Lung (tissue), 12 donors: ENCODE measurements around the gene MTUS2. TPM values are rescaled to one million over a fixed set of nuclear protein-coding genes. Genes with fewer than 3 reads are reported as not detected.

ENCODE experiments used
- ATAC-seq: fragments of 200-7000 bp; cut with Tn5 transposase; one replicate; pipeline ENCODE4 v1.9.1; 2020; ENCODE audit warnings: moderate number of reproducible peaks; ENCODE audit not compliant: insufficient read depth, low FRiP score
- DNase-seq, 3 donors: peaks; one replicate each; pipeline ENCODE4 v3.0.0-alpha.2; 2013 to 2017
- H3K27ac ChIP-seq, 2 donors: one replicate each; pipeline ENCODE4 v1.5.1; 2013; ENCODE audit warnings: mild to moderate bottlenecking in 2 of 2, moderate library complexity in 2 of 2, control low read depth in 1 of 2, inconsistent platforms in 1 of 2, low read depth in 1 of 2, low read length in 1 of 2
- H3K27me3 ChIP-seq, 3 donors: one replicate each; pipeline ENCODE4 v1.5.1; 2013; ENCODE audit warnings: low read length in 2 of 3; ENCODE audit not compliant: control insufficient read depth in 3 of 3, insufficient read depth in 3 of 3
- H3K36me3 ChIP-seq, 4 donors: one replicate each; pipeline ENCODE4 v1.5.1; 2013; ENCODE audit warnings: low read length in 4 of 4, mild to moderate bottlenecking in 1 of 4, moderate library complexity in 1 of 4; ENCODE audit not compliant: control insufficient read depth in 4 of 4, insufficient read depth in 4 of 4
- H3K4me1 ChIP-seq, 5 donors: one replicate each; pipeline ENCODE4 v1.5.1; 2013; ENCODE audit warnings: low read length in 5 of 5, mild to moderate bottlenecking in 2 of 5, moderate library complexity in 1 of 5; ENCODE audit not compliant: control insufficient read depth in 5 of 5, insufficient read depth in 5 of 5
- H3K4me3 ChIP-seq: one replicate; pipeline ENCODE4 v1.5.1; 2013; ENCODE audit warnings: mild to moderate bottlenecking, control low read depth, moderate library complexity
- H3K9ac ChIP-seq, 2 donors: one replicate each; pipeline ENCODE4 v1.5.1; 2013; ENCODE audit warnings: low read length in 2 of 2, control low read depth in 1 of 2; ENCODE audit not compliant: insufficient read depth in 1 of 2
- H3K9me3 ChIP-seq, 4 donors: one replicate each; pipeline ENCODE4 v1.5.1; 2013; ENCODE audit warnings: low read length in 3 of 4, mild to moderate bottlenecking in 1 of 4, moderate library complexity in 1 of 4; ENCODE audit not compliant: control insufficient read depth in 4 of 4, insufficient read depth in 3 of 4
- CTCF ChIP-seq: IDR thresholded peaks from 2 replicates; pipeline ENCODE4 v1.5.1; 2012; ENCODE audit warnings: mild to moderate bottlenecking; ENCODE audit errors: control extremely low read depth, extremely low read depth
- WGBS, 2 donors: extraction: QIAGEN DNeasy Blood & Tissue Kit; methylation state at CpG; one replicate each; pipeline ENCODE4 v1.1.7; 2013; 5-methylcytosine and 5-hydroxymethylcytosine counted together
- polyA plus RNA-seq, 2 donors: library from polyadenylated mRNA; stranded (reverse); fragments of 200-250 nt; gene quantifications; one replicate each; pipeline ENCODE4 v1.2.1, GENCODE V29; 2013
- total RNA-seq, 2 donors: library from RNA; depleted of rRNA in 1 of 2; stranded (reverse); fragments of >200 nt in 1 of 2; gene quantifications; one replicate each; pipeline ENCODE4 v1.2.1, GENCODE V29; 2014 to 2021
- donor health status: control.
- donor health status: control.
- donor health status: Bipolar disorder and iron deficiency.
- donor health status: healthy.
- donor health status: DM: yes; HTN: yes; CAD: no.

Gene MTUS2
- total and polyA plus RNA-seq, 4 donors, result 0.03 to 0.54 (median 0.08) TPM

GRCh38 chr13:29266261-29266660 is 446.1 kb downstream of the MTUS2 start:
- no peak overlapping the region for H3K9ac ChIP-seq
- no peak for DNase-seq
- ATAC-seq, result no peak
- H3K27me3 ChIP-seq, result no peaks in the 10 kb centered on the region
- no peak overlapping the region for H3K4me3 ChIP-seq
- no peak for TF ChIP-seq CTCF
- no peaks in the 10 kb centered on the region for H3K4me1 ChIP-seq
- 64 to 72% methylated on average over 2 of the region's 2 CpGs for WGBS, 2 donors
- peaks cover 0 to 4% (median 0%) of the 10 kb centered on the region in 4 donors for H3K9me3 ChIP-seq
- no peak overlapping the region for H3K27ac ChIP-seq
- H3K36me3 ChIP-seq, result no peaks in the 10 kb centered on the region

- Histone ChIP-seq H3K4me3 (no peak overlapping the region), H3K9ac (no peak overlapping the region), H3K27me3 (no peaks in the 10 kb centered on the region), H3K9me3 (peaks cover 0 to 4% (median 0%) of the 10 kb centered on the region in 4 donors), H3K4me1 (no peaks in the 10 kb centered on the region), H3K27ac (no peak overlapping the region), H3K36me3 (no peaks in the 10 kb centered on the region)
- TF ChIP-seq CTCF, result no peak
- WGBS, 2 donors, result 73 to 82% methylated on average over 11 of the region's 11 CpGs
- DNase-seq (no peak), ATAC-seq (no peak)
These were observed 446.9 kb downstream of the MTUS2 start for GRCh38 chr13:29266756-29267733.

GRCh38 chr13:29270271-29270985 is 450.3 kb downstream of the MTUS2 start:
- Histone ChIP-seq H3K36me3 (no peaks in the 10 kb centered on the region), H3K27me3 (no peaks in the 10 kb centered on the region), H3K9me3 (peaks cover 0 to 2% (median 0%) of the 10 kb centered on the region in 4 donors), H3K27ac (no peak overlapping the region), H3K4me1 (no peaks in the 10 kb centered on the region), H3K9ac (no peak overlapping the region), H3K4me3 (no peak overlapping the region)
- ATAC-seq (no peak), DNase-seq (no peak)
- TF ChIP-seq CTCF, result no peak
- 84 to 87% methylated on average over 15 of the region's 15 CpGs for WGBS, 2 donors
